SU-DHL-6 (cell line): Measurements from ENCODE around the gene ARHGEF1.

Experiments
- CTCF ChIP-seq: fragments of 200-600 bp; sonication (generic); IDR thresholded peaks from one replicate; pipeline ENCODE4 v1.5.1; 2017; ENCODE audit warnings: antibody characterized with exemption, mild to moderate bottlenecking, low read length, moderate library complexity; ENCODE audit not compliant: insufficient read depth, poor library complexity, severe bottlenecking
- EZH2phosphoT487 ChIP-seq: fragments of 200-600 bp; sonication (generic), shearing (Covaris generic); conservative IDR thresholded peaks from 2 replicates; pipeline ENCODE4 v1.6.1; 2018; ENCODE audit warnings: mild to moderate bottlenecking, antibody characterized with exemption, low read length, moderate library complexity, mixed read lengths

- no peak for TF ChIP-seq CTCF
- TF ChIP-seq EZH2phosphoT487: no peak
These were observed 9.4 kb downstream of the ARHGEF1 start for GRCh38 chr19:41892173-41892902.
